HG03045 (cell line): Measurements from ENCODE around the gene TMEM8B.
"Not testable (repeated sequence)": the region's sequence is repeated elsewhere in the genome, so short reads cannot be mapped to it uniquely, and the experiment has no call there.

ENCODE experiments used
- ATAC-seq: cut with Tn5 transposase; IDR thresholded peaks from one replicate; pipeline ENCODE4 v1.9.1; 2021; ENCODE audit warnings: mild to moderate bottlenecking, moderate library complexity; ENCODE audit not compliant: unreplicated experiment

TMEM8B gene

DNA sequence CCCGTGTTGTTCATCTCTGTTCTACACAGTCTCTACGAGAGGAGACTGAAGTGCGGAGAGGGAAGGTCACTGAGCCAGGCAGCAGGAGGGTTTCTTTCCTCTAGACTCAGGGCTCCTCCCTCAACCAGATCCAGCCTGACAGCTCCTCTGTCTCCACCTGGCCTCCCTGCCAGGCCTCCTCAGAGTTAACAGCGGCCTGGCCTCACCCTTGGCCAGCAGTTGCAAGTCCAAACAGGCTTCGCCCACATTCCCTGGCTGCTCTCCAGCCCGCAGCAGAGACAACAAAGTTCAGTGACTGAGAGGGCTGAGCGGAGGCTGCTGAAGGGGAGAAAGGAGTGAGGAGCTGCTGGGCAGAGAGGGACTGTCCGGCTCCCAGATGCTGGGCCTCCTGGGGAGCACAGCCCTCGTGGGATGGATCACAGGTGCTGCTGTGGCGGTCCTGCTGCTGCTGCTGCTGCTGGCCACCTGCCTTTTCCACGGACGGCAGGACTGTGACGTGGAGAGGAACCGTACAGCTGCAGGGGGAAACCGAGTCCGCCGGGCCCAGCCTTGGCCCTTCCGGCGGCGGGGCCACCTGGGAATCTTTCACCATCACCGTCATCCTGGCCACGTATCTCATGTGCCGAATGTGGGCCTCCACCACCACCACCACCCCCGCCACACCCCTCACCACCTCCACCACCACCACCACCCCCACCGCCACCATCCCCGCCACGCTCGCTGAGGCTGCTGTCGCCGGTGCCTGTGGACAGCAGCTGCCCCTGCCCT is 77.1 kb downstream of the TMEM8B start, which contains the start of gene HRCT1:
Gene HRCT1 (plus strand): TSS at position 291 of the 768 bp plus-strand sequence. CDS start 86 bp downstream, at position 377.
- no peak for ATAC-seq

DNA sequence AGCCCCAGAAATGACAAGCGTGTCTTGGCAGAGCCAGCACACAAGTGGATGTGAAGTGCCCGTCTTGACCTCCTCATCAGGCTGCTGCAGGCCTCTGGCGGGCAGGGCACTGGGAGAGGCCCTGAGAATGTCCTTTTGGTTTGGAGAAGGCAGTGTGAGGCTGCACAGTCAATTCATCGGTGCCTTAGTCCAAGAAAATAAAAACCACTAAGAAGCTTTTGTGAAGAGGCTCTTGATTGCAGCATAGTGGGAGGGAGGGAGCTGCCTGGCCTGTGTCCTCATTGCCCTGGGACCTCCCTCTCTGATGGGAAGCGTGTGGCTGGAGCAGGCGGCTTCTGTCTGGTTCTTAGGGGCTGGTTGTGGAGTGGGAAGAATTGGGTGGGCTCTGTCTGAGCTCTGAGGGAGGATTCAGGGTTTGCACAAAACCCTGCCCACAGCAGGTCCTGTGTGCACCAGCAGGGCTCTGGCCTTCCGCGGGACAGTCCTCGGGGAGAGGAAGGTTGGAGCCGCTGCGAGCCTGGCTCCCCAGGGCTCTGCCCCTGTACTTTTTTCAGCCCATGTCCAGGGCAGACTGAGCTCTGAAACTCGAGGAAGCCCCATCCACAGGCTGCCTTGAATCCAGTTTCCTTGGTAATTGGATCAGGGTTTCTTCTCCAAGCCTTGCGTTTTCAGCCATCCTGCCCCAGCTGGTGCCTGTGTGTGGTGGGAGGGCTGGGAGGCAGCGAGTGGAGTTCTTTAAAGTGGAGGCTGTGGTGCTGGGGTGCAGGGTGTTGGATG is 78.1 kb downstream of the TMEM8B start:
- no peak for ATAC-seq

DNA sequence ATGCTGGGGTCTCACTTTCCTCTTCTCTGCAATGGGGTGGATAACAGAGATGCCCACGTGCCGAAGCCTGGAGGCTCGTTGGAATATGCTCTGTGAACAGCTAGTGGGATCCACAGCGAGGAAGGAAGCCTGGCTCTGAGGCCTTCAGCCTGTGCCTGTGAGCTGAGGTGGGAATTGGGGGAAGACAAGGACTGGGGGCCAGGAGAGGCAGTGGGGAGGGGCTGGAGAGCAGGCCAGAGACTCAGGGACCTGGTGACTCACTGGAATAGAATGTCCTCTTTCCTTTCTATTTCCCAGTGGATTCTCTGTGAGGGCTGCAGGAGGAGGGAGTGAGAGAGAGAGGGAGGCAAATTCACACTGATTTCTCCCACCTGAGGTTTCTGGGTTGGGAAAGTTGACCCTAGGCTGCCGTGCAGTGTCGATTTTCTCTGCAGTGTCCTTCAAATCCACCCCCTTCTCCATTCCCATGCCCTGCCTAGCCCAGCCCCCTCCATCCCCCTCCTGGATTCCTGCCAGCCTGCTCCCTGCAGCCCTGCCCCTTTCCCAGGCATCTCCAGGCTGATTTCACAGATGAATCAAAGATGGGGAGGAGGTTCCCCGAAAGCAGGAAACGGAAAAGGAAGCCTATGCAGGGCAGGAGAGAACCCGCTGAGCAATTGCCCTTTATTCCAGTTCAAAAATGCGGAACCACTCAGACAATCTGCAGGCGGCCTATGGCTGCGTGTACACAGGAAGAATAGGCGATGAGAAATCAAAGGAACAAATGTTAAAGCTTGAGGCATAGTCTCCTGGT is 78.9 kb downstream of the TMEM8B start:
- ATAC-seq, result no peak

DNA sequence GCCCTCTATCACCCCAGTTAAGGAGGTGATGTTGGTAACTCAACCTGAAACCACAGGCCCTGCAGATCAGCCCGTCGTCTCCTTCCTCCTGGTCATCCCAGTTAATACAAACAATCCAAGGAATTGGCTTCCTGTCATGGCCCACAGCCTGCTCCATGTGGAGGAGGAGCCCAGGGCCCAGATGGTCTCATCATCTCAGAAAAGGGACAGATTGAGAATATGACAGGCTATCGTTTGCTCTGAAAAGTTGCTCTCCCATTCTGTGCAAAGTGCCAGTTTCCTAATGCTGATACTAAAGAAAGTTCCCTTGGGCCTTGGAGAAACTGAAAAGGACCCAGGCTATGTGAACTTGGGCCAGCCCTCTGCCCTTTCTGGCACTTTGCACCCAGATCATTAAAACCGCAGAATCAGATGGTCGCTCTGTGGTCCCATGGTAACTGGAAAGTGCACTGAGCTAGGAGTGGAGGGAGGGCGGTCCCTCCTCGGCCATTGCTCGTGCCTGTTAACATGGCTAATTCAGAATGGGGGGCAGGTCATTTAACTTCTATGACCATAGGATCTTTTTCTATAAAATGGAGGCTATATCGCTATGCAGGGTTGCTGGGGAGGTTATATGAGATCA is 79.6 kb downstream of the TMEM8B start:
- no peak for ATAC-seq

DNA sequence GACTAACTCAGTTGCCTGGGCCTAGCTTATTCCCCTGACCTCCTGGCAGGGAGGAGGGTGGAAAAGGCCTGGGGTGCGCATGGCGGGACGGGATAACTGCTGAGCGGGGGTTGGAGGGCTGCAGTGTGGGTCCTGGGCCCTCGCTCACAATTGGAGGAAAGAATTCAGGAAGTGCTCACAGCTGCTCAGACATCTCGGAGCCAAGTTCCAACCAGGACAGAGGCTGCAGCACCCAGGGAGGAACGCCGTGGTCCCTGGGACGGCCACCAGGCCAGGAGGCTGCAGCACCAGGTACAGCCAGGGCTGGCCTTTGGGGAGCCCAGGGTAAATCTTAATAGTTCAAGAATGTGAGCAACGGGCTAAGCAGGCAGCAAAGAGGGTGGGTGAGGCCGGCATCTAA is 80.2 kb downstream of the TMEM8B start, which contains the start of gene SPAAR:
Gene SPAAR (plus strand): TSS at position 217 of the 400 bp plus-strand sequence. CDS start 974 bp downstream, outside the sequence.
- ATAC-seq, result no peak

DNA sequence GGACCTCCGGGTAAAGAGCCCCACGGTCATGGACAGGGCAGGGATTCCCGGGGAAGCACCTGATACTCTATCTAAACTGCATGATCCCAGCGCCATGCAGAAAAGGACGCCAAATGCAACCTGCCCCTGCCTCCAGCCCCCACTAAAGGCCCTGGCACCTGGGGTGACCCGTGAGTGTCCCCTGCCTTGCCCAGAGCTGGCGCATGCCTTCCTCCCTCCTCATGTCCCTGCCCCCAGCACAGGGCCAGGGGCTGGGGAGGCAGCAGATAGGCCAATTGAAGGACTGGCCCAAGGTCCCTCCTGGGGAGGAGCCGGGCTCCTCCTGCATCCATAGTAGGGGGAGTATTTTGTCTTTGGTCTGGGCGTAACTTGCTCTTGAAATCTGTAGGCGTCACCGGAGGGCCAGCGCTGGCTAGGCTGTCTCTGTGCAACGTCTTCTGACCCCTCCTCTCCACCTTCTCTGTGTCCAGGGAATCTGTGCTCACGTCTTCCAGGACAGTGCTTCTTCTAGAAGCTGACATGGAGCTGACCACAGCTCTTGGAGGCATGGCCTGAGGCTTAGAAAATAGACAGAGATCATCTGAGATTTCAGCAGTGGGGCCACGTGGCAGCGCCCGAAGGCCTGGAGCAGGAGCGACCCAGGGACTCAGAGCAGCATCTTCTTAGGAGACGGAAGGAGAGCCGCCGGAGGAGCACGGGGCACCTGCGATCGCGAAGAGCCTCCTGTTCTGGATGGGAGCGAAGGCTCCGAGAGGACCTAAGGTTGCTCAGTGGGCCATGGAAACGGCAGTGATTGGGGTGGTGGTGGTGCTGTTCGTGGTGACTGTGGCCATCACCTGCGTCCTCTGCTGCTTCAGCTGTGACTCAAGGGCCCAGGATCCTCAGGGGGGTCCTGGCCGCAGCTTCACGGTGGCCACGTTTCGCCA is 80.9 kb downstream of the TMEM8B start:
- no peak for ATAC-seq

DNA sequence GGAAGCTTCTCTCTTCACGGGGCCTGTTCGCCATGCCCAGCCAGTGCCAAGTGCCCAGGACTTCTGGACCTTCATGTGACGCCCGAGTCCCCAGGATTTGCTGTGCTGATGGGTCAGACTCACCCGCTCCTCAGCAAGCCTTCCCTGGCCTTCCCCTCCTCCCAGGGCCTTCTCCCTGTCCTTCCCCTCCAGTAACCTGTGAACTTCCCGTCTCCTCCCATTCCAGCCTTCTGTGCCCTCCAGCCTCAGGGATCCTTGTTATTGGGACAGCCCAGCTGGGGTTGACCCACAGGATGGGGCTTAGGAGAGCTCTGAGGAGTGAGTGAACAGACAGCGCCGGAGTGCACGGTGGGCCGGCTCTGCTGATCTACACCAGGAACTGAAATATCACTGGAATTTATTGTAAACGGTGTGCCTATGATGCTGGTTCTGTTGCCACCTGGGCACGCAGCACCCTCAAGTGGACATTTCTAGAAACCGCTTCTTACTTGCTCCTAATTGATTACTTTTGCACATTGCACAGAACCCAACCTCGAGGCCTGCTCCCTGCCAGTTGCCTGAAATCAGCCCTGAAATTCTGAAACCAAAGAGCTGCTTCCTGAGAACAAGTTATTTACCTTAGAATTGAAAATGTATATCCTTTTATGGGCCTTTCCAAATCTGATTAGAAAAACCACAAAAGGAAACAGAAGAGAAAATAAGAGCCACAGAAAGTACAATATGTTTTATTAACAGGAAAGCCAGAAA is 81.8 kb downstream of the TMEM8B start:
- ATAC-seq, result no peak

DNA sequence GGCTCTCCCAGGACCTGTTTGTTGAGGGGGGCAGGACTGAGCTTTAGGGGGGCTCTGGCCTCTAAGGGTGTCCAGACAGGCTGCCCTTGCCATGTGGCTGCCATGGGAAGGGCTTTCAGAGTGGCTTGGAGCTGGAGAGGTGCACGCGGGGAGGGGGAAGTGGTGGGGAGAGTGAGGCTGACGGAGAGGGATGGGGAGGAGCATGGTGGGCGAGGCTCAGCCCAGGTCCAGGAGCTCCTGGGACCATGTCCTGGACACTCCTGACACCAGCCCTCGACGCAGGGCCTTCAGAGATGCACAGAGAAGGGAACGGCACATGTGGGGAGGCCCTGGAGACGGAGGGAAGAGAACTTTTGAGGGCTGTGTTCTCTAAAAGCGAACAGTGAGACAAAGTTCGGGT is 82.7 kb downstream of the TMEM8B start:
- ATAC-seq, result no peak

DNA sequence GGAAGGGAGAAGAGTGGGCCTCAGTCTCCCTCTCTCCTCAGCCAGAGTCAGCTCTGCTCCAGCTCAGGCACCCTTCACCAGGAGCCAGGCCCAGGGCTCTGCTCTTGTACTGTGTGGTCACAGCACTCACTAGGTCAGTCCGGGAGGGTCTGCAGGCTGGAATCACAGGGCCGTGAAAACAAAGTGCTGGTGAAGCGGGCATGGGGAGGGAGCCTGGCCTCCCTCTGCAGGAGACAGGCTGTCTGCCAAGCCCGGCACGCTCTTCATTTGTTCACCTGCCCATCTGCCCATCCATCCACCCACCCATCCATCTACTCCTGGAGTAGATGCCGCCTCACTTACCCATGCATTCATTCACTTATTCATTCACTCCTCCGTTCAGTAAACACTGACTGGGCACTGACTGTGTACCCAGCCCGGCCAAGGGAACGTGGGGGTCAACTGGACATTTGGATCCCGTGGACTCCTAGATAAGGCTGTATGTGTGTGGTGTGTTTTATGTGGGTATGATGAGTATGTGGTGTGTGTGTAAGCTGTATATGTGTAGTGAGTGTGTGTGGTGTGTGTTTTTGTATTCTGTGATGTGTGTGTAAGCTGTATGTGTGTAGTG is 83.9 kb downstream of the TMEM8B start:
- ATAC-seq, result no peak

DNA sequence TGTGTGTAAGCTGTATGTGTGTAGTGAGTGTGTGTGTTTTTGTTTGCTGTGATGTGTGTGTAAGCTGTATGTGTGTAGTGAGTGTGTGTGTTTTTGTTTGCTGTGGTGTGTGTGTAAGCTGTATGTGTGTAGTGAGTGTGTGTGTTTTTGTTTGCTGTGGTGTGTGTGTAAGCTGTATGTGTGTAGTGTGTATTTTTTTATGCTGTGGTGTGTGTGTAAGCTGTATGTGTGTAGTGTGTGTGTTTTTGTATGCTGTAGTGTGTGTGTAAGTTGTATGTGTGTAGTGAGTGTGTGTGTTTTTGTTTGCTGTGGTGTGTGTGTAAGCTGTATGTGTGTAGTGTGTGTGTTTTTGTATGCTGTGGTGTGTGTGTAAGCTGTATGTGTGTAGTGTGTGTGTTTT is 84.4 kb downstream of the TMEM8B start:
- not testable (repeated sequence) for ATAC-seq

DNA sequence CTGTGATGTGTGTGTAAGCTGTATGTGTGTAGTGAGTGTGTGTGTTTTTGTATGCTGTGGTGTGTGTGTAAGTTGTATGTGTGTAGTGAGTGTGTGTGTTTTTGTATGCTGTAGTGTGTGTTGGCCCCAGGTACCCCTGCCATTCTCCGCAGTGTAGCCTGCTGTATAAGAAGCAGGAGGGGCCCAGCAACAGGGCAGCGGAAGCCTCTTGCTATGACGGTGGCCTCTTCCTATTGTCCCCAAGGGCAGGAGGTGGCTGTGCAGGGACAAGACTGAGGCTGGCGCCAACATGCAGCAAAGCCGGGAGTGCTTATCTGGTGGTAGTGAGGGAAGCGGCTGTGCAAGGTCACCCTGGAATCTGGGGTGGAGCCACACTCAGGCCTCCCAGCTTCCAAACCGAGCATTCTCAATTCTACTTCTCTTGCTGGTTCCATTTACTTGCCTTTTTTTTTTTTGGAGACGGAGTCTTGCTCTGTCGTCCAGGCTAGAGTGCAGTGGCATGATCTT is 85.3 kb downstream of the TMEM8B start:
- ATAC-seq, result no peak
